Measurements from ENCODE around the gene NDRG3. TPM values are rescaled to one million over a fixed set of nuclear protein-coding genes. Genes with fewer than 3 reads are reported as not detected.

The NDRG3 gene
- total and polyA plus RNA-seq, 2 donors (not counting 3 experiments of a cell fraction or from before 2014, with no cell fraction given) = 25.7 to 27.7 TPM

DNA sequence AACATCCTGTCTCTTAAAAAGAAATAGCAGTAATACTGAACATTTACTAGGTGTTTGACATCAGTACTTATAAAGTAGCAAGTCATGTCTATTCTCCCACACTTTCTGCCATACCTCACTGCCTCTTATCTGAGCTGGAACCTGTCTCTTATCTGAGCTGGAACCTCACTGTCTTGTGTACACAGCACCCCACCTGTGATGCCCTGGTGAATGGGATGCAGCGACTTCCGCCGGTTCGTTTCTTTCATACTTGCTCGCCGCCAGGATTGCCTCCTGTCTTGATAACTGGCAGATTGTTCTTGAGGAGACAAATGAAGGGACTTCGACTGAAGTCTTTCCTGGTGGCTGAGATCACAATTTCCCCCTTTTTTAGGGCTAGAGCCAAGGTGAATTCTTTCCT lies 24.8 kb upstream of the NDRG3 start:
- no peak overlapping the region for H3K9ac ChIP-seq (replicated peaks; ENCODE audit: extremely low read depth, insufficient read depth, low read length)
- DNase-seq (ENCODE audit: low read depth, low spot score) (no peak), FAIRE-seq (no peak)
- H3K9me1 ChIP-seq (replicated peaks; ENCODE audit: control insufficient read depth, extremely low read depth, insufficient read depth, low read length) = no peaks in the 10 kb centered on the region
- POLR2A ChIA-PET = no interaction called here
- H3K9me3 ChIP-seq (replicated peaks; ENCODE audit: control insufficient read depth, insufficient read depth, low read length) = no peaks in the 10 kb centered on the region
- no peak overlapping the region for H3K4me3 ChIP-seq (replicated peaks in 1 of 3; ENCODE audit: insufficient read depth in 1 of 3, low read depth in 1 of 3, low read length in 3 of 3)
- no peak overlapping the region for H3K27ac ChIP-seq (ENCODE audit: insufficient read depth, low read depth, low read length)
- no peak overlapping the region for H2AFZ ChIP-seq (ENCODE audit: low read depth, low read length)
- H4K20me1 ChIP-seq (replicated peaks; ENCODE audit: control insufficient read depth, extremely low read depth, insufficient read depth, low read length) = no peaks in the 10 kb centered on the region
- H3K36me3 ChIP-seq (ENCODE audit: control insufficient read depth in 2 of 2, extremely low read depth in 1 of 2, insufficient read depth in 2 of 2, low read length in 2 of 2) = peaks cover 0 to 2% of the 10 kb centered on the region in 2 experiments
- intact Hi-C loops (cut with micrococcal nuclease) = loop anchor here (5.0 kb wide), 1 partner anchor 92 kb away; a partner anchor contains a TSS
- TF ChIP-seq POLR2AphosphoS5 (IDR thresholded peaks at IDR 0.05; ENCODE audit: insufficient read depth, low read depth, low read length) (no peak), POLR2A (IDR thresholded peaks at IDR 0.05; ENCODE audit: low read depth, low read length) (no peak), MYC (IDR thresholded peaks at IDR 0.05; ENCODE audit: low read depth, low read length) (no peak), FOS (IDR thresholded peaks at IDR 0.05; ENCODE audit: borderline replicate concordance, insufficient read depth, low read length) (no peak), JUN (IDR thresholded peaks at IDR 0.05; ENCODE audit: borderline replicate concordance, insufficient read depth, insufficient read length, low read depth) (no peak), GATA2 (IDR thresholded peaks at IDR 0.05; ENCODE audit: insufficient read depth, insufficient read length, low read depth, low read length) (no peak), EZH2 (IDR thresholded peaks at IDR 0.05; ENCODE audit: borderline replicate concordance, low read depth, low read length, severe bottlenecking) (no peak)
- TF ChIP-seq, protein P1, sequence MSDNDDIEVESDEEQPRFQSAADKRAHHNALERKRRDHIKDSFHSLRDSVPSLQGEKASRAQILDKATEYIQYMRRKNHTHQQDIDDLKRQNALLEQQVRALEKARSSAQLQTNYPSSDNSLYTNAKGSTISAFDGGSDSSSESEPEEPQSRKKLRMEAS (IDR thresholded peaks at IDR 0.05; ENCODE audit: insufficient read depth, insufficient read length) = no peak
- TF ChIP-seq, protein P2, sequence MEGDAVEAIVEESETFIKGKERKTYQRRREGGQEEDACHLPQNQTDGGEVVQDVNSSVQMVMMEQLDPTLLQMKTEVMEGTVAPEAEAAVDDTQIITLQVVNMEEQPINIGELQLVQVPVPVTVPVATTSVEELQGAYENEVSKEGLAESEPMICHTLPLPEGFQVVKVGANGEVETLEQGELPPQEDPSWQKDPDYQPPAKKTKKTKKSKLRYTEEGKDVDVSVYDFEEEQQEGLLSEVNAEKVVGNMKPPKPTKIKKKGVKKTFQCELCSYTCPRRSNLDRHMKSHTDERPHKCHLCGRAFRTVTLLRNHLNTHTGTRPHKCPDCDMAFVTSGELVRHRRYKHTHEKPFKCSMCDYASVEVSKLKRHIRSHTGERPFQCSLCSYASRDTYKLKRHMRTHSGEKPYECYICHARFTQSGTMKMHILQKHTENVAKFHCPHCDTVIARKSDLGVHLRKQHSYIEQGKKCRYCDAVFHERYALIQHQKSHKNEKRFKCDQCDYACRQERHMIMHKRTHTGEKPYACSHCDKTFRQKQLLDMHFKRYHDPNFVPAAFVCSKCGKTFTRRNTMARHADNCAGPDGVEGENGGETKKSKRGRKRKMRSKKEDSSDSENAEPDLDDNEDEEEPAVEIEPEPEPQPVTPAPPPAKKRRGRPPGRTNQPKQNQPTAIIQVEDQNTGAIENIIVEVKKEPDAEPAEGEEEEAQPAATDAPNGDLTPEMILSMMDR (IDR thresholded peaks at IDR 0.05; ENCODE audit: extremely low read depth in 1 of 2, insufficient read depth in 1 of 2, low read depth in 1 of 2, low read length in 2 of 2) = no peak
- H3K79me2 ChIP-seq (ENCODE audit: control insufficient read depth, insufficient read depth, low read length) = peaks cover 14% of the 10 kb centered on the region
- H3K4me1 ChIP-seq (ENCODE audit: control insufficient read depth, extremely low read depth, insufficient read depth, low read length) = peaks cover 22% of the 10 kb centered on the region
- dilution Hi-C loops (cut with MboI; ENCODE audit: extremely low pct_ligation_motif_present, low sequenced_read_pairs) = no loop called here
- BruUV-seq (replicated peaks) = no TSS peak
- no peak overlapping the region for H3K4me2 ChIP-seq (ENCODE audit: insufficient read depth, low read length)
- CTCF ChIA-PET = interaction anchor here (1.6 to 6.5 kb wide), 2 partner anchors 15 to 93 kb away, joined by 7 to 50 read pairs; a partner anchor contains a TSS
- H3K27me3 ChIP-seq (ENCODE audit: control insufficient read depth in 2 of 2, insufficient read depth in 2 of 2, low read length in 2 of 2) = no peaks in the 10 kb centered on the region
